T-helper 1 cell treated with Interleukin-12 subunit alpha and Interleukin-12 subunit beta and Interleukin-4 antibody, amounts not matched to agents 30 μg/mL and 1 μg/mL, for 36 hours (primary cell): Measurements from ENCODE around the gene GRIN2D.

ENCODE experiments used
- H3K27ac Mint-ChIP-seq: one replicate; pipeline ENCODE4 v1.8.0; 2021; ENCODE audit warnings: mild to moderate bottlenecking, mixed read lengths
- H3K27me3 Mint-ChIP-seq: one replicate; pipeline ENCODE4 v1.8.0; 2021; ENCODE audit warnings: low read depth, mixed read lengths
- H3K36me3 Mint-ChIP-seq: one replicate; pipeline ENCODE4 v1.8.0; 2021; ENCODE audit warnings: low read depth, mixed read lengths
- H3K4me1 Mint-ChIP-seq: one replicate; pipeline ENCODE4 v1.8.0; 2021; ENCODE audit warnings: low read depth, mixed read lengths
- H3K4me3 Mint-ChIP-seq: one replicate; pipeline ENCODE4 v1.8.0; 2021; ENCODE audit warnings: mild to moderate bottlenecking, moderate library complexity, mixed read lengths
- H3K9me3 Mint-ChIP-seq: one replicate; pipeline ENCODE4 v1.8.0; 2021; ENCODE audit warnings: mixed read lengths

GRIN2D gene

DNA sequence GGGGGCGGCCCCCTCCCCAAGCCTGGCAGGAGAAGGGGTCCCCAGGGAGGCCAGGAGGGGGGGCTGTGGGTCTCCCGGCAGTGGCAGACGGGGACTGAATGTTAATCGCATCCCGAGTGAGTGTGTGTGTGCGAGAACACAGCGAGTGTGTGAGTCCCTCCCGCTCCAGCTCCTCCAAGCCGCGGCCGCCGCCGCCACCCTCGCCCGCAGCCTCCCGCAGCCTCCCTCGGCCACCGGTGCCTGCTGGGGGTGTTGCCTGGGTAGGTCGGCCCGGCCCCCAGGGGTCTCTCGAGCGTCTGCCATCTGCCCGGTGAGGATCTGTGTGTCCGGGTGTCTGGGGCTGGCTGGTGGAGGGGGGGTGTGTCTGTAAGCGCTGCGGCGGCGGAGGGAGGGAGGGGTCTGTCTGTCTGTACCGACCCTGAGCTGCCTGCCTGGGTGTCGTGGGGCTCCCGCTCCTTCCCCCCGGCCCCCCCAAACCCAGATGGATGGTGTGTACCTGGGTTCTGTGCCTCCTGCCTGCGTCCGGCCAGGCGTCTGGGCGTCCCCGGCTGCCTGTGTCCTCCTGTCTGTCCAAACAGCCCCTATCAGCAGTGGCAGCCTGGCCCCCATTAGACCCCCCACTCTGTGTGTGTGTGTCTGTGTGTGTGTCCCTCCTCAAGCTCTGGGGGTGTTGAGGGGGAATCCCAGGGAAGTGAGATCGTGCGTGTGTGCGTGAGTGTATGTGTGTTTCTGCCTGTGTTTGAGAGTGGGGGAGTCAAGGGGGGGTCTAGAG is at the start of gene GRIN2D:
TSS of gene GRIN2D (plus strand) at position 110 of the 772 bp plus-strand sequence. CDS start 4,725 bp downstream, outside the sequence.
- no peaks in the 10 kb centered on the region for H3K9me3 Mint-ChIP-seq
- peaks cover 11% of the 10 kb centered on the region for H3K36me3 Mint-ChIP-seq
- no peak within 1 kb of the TSS for H3K27ac Mint-ChIP-seq
- H3K4me1 Mint-ChIP-seq = peaks cover 22% of the 10 kb centered on the region
- H3K27me3 Mint-ChIP-seq = peaks cover 57% of the 10 kb centered on the region
- peak within 1 kb of the TSS; percentile 48 for H3K4me3 Mint-ChIP-seq

DNA sequence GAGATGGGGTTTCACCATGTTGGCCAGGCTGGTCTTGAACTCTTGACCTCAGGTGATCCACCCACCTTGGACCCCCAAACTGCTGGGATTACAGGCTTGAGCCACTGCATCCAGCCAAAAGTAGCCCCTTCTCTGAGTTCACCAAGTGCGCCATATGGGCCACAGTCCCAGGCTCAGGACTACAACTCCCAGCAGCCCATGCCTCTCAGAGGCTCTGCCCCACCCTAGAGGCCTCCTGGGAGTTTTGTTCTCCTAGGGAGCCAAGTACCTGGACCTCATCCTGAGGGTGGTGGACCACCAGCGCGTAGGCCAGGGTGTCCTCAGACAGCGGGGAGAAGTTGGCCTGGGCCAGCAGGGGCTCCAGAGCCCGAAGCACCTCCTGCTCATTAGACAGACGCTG is 48.6 kb upstream of the GRIN2D start:
- Mint-ChIP-seq H3K27me3 (no peaks in the 10 kb centered on the region), H3K36me3 (peaks cover 3% of the 10 kb centered on the region), H3K4me3 (no peak overlapping the region), H3K27ac (no peak overlapping the region), H3K4me1 (no peaks in the 10 kb centered on the region), H3K9me3 (no peaks in the 10 kb centered on the region)

DNA sequence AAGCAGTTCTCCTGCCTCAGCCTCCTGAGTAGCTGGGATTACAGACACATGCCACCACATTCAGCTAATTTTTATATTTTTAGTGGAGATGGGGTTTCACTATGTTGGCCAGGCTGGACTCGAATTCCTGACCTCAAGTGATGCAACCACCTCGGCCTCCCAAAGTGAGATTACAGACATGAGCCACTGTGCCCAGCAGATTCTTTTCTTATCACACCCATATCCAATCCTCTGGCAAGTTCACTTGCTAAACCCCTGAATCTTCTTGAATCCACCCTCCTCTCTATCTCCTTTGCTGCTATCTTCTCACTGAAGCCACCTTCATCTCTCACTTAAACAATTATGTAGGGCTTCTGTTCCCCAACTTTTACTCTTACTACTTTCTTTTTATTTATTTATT is 47.3 kb upstream of the GRIN2D start:
- Mint-ChIP-seq H3K9me3 (no peaks in the 10 kb centered on the region), H3K36me3 (peaks cover 3% of the 10 kb centered on the region), H3K27me3 (no peaks in the 10 kb centered on the region), H3K27ac (no peak overlapping the region), H3K4me1 (no peaks in the 10 kb centered on the region), H3K4me3 (no peak overlapping the region)

DNA sequence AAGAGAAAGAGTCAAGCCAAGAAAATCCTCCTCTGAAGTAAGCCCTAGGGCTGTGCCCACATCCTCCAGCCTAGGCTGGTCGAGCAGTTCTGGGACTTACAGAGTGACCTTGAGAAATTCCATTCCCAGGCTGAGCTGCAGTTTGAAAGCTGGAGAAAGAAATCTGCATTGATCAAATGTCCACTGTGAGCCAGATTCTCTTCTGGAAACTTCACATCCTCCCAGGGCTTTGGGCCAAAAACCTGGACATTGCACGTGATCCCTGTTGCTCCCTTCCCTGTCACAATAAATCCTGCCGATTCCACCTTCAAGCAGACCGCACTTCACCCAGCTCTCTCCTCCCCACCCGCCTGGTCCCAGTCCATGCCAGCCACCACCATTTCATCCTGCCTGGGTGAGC is 45.4 kb upstream of the GRIN2D start:
- H3K4me1 Mint-ChIP-seq = no peaks in the 10 kb centered on the region
- no peak overlapping the region for H3K27ac Mint-ChIP-seq
- no peaks in the 10 kb centered on the region for H3K9me3 Mint-ChIP-seq
- no peaks in the 10 kb centered on the region for H3K36me3 Mint-ChIP-seq
- H3K27me3 Mint-ChIP-seq = no peaks in the 10 kb centered on the region
- no peak overlapping the region for H3K4me3 Mint-ChIP-seq

DNA sequence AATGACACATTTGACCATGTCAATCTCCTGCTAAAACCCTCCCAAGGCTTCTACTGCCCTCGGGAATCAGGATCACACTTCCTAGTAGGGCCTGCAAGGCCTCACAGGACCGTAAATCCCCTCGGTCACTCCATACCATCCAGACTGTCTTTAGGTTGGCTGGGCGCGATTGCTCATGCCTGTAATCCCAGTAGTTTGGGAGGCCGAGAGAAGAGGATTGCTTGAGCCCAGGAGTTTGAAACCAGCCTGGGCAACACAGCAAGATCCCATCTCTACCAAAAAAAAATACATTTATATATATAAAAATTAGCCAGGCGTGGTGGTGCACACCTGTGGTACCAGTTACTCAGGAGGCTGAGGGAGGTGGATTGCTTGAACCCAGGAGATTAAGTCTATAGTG is 44.7 kb upstream of the GRIN2D start:
- H3K27ac Mint-ChIP-seq = no peak overlapping the region
- no peaks in the 10 kb centered on the region for H3K9me3 Mint-ChIP-seq
- H3K36me3 Mint-ChIP-seq = no peaks in the 10 kb centered on the region
- H3K27me3 Mint-ChIP-seq = no peaks in the 10 kb centered on the region
- no peak overlapping the region for H3K4me3 Mint-ChIP-seq
- H3K4me1 Mint-ChIP-seq = no peaks in the 10 kb centered on the region

DNA sequence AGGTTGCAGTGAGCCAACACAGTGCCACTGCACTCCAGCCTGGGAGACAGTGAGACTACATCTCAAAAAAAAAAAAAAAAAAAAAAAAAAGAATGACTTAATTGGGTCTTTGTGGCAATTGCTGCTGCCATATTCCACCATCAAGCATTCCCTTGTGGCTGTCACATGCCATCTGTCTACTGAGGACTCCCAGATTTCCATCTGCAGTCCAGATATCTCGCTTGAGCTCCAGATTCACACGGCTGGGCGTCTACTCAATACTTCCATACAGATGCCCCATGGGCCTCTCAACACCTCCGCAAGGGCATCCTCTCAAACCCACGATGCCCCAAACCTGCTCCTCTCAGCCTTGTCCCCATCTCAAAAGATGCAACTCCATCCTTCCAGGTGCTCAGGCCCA is 42.6 kb upstream of the GRIN2D start:
- Mint-ChIP-seq H3K4me1 (no peaks in the 10 kb centered on the region), H3K36me3 (no peaks in the 10 kb centered on the region), H3K9me3 (no peaks in the 10 kb centered on the region), H3K4me3 (no peak overlapping the region), H3K27me3 (no peaks in the 10 kb centered on the region), H3K27ac (no peak overlapping the region)

DNA sequence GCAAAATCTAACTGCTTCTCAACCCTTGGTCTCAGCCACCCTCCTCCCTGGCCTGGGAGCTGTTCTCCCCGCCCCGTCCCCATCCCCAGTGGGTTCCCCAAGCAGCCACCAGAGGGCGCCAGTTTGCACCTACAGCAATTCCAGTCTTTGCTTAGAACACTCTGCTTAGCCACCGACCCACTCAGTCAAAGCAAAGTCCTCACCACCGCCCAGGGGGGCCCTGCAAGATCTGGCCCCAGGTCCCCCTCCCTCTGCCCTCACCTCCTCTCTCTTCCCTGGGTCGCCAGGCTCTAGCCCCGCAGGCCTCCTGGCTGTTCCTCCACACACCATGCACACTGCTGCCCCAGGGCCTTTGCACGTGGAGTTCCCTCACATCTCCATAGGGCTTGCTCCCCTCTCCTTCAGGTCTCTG is 42.1 kb upstream of the GRIN2D start:
- no peaks in the 10 kb centered on the region for H3K36me3 Mint-ChIP-seq
- no peaks in the 10 kb centered on the region for H3K4me1 Mint-ChIP-seq
- H3K27ac Mint-ChIP-seq = no peak overlapping the region
- no peaks in the 10 kb centered on the region for H3K9me3 Mint-ChIP-seq
- no peak overlapping the region for H3K4me3 Mint-ChIP-seq
- no peaks in the 10 kb centered on the region for H3K27me3 Mint-ChIP-seq

DNA sequence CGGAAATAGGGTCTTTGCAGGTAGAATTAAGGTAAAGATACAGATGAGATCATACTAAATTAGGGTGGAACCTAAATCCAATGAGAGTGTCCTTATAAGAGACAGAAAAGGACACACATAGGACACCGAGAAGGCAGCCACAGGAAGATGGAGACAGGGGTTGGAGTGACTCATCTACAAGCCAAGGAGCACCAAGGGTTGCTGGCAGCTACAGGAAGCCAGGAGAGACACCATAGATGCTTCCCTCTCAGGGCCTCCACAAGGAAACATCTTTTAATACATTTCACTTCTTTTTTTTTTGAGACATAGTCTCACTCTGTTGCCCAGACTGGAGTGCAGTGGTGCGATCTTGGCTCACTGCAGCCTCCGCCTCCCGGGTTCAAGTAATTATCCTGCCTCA is 39.8 kb upstream of the GRIN2D start:
- no peaks in the 10 kb centered on the region for H3K9me3 Mint-ChIP-seq
- no peak overlapping the region for H3K27ac Mint-ChIP-seq
- H3K4me3 Mint-ChIP-seq = no peak overlapping the region
- no peaks in the 10 kb centered on the region for H3K4me1 Mint-ChIP-seq
- H3K36me3 Mint-ChIP-seq = no peaks in the 10 kb centered on the region
- no peaks in the 10 kb centered on the region for H3K27me3 Mint-ChIP-seq

DNA sequence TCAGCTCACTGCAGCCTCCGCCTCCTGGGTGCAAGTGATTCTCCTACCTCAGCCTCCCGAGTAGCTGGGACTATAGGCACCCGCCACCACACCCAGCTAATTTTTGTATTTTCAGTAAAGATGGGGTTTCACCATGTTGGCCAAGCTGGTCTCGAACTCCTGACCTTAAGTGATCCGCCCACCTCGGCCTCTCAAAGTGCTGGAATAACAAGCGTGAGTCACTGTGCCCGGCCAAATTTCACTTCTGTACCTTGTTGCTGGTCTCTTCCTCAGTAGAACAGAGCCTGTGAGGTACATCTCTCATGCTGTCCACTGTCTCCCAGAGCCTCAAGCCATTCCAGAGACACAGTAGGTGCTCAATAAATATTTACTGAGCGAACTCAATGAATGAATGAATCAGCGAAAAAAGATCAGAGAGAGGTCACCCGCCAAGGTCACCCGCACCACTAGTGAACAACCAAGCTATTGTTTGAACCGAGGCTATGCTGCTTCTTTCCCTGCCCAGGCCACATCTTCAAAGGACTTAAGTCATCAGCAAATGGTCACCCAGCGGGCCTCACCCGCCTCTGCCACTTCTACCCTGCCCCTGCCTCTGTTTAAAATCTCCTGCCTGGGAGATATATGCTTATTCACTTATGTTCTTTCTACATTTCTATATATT is 39.0 kb upstream of the GRIN2D start:
- H3K4me1 Mint-ChIP-seq = no peaks in the 10 kb centered on the region
- no peak overlapping the region for H3K27ac Mint-ChIP-seq
- no peak overlapping the region for H3K4me3 Mint-ChIP-seq
- no peaks in the 10 kb centered on the region for H3K27me3 Mint-ChIP-seq
- no peaks in the 10 kb centered on the region for H3K9me3 Mint-ChIP-seq
- no peaks in the 10 kb centered on the region for H3K36me3 Mint-ChIP-seq

DNA sequence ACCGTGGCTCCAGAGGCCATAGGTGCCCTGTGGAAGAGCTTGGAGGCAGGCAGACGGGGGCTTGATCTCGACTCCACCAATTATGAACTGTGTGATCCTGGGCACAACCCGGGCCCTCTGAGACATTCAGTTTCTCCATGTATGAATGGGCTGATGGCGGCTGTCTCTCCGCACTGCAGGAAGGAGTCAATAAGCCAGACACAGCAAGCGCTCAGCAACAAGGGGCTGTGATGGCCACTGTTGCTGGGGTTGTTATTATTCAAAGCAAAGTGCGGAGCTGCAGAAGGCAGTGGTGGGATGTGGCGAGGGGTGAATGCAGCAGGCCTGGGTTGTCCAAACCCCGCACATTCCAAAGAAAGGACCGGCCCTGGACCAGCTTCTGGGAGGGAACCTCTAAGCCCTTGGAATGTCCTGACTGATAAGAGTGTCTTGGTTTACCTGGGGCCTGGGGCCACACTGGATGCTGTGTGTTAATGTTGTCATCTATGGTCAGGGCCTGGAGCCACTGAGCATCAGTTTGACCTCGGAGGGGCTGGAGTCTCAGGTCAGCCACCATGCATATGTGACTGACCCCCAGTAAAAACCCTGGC is 38.0 kb upstream of the GRIN2D start:
- no peaks in the 10 kb centered on the region for H3K4me1 Mint-ChIP-seq
- H3K4me3 Mint-ChIP-seq = no peak overlapping the region
- H3K27ac Mint-ChIP-seq = no peak overlapping the region
- no peaks in the 10 kb centered on the region for H3K9me3 Mint-ChIP-seq
- H3K27me3 Mint-ChIP-seq = no peaks in the 10 kb centered on the region
- peaks cover 2% of the 10 kb centered on the region for H3K36me3 Mint-ChIP-seq

DNA sequence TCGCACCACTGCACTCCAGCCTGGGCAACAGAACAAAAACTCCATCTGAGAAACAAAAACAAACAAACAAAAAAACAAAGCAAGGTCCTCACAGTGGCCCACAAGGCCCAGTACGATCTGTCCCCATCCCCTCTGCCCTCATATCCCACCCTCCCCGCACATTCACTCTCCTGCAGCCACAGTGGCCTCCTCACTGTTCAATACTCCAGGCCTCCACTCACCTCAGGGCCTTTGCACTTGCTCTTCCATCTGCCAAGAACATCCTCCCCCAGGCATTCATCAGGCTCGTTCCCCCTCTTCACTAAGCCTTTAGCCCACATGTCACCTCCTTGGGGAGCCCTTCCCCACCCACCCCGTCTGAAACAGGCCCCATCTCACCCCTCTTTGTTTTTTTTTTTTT is 34.3 kb upstream of the GRIN2D start:
- H3K36me3 Mint-ChIP-seq = peaks cover 2% of the 10 kb centered on the region
- peaks cover 13% of the 10 kb centered on the region for H3K4me1 Mint-ChIP-seq
- H3K9me3 Mint-ChIP-seq = no peaks in the 10 kb centered on the region
- no peak overlapping the region for H3K27ac Mint-ChIP-seq
- no peak overlapping the region for H3K4me3 Mint-ChIP-seq
- H3K27me3 Mint-ChIP-seq = peaks cover 4% of the 10 kb centered on the region

DNA sequence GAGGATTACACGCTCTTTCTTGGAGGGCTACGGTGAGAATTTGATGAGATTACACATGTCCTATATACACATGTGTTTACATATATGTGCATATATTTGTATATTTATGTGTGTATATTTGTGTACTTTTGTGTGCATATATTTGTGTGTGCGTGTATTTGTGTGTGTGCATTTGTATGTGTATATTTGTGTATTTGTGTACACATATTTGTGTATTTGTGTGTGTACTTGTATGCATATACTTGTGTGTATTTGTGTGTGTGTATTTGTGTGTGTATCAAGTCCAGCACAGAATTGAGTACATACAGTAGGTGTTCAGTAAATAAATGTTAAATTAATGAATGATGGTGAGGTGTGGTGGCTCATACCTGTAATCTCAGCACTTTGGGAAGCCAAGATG is 31.6 kb upstream of the GRIN2D start:
- peaks cover 20% of the 10 kb centered on the region for H3K4me1 Mint-ChIP-seq
- peaks cover 4% of the 10 kb centered on the region for H3K27me3 Mint-ChIP-seq
- H3K9me3 Mint-ChIP-seq = no peaks in the 10 kb centered on the region
- H3K36me3 Mint-ChIP-seq = peaks cover 2% of the 10 kb centered on the region
- no peak overlapping the region for H3K4me3 Mint-ChIP-seq
- no peak overlapping the region for H3K27ac Mint-ChIP-seq

DNA sequence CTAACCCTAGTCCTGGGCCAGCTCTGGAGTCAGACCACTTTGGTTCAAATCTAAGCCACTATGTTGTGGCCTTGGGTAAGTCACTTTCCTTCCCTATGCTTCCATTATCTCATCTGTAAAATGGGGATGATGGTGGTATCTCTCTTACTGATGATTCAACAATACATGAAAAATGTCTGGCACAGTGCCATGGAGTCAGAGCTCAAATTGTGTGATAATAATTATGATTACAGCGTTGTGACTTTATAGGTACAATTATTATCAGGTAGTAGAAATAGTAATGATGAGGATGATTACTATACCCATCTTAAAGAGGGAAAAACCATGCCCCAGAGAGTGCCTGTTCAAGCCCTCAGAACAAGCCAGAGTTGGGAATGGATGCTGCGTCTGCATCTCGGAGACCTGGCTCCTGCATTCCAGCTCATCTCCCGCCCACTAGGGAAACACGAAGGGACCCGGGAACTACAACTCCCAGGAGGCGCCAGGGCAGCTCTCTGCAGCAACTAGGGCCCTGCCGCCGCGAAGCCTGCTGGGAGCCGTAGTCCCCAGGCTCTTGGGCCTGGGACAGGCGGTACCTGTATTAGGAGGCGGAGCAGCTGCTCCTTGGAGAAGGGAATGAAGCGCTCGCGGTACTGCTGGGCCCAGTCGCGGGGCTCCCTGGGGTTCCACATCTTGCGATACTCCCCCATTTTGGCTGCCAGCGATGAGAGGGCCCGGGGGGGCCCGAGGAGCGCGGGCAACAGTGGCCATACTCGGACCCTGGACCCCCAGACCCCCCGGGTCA is 30.6 kb upstream of the GRIN2D start:
- H3K4me1 Mint-ChIP-seq = peaks cover 20% of the 10 kb centered on the region
- no peaks in the 10 kb centered on the region for H3K9me3 Mint-ChIP-seq
- H3K27me3 Mint-ChIP-seq = peaks cover 4% of the 10 kb centered on the region
- peak overlapping the region; percentile 79 for H3K4me3 Mint-ChIP-seq
- peaks cover 2% of the 10 kb centered on the region for H3K36me3 Mint-ChIP-seq
- peak overlapping the region; percentile 92 for H3K27ac Mint-ChIP-seq

DNA sequence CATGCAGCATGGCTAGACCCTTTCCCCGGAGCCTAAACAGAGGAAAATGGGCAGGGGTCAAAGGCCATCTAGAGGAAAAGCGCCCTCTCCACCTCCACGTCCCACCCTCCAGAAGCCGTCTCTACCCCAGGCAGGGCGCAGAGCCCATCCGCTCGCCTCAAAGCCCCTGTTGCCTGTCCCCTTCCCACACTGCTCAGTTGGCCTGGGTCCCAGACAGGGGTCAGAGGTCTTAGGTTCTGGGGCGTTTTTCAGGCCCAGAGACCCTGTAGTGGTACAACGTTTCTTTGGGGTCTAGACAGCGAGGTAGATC is 30.0 kb upstream of the GRIN2D start:
- H3K9me3 Mint-ChIP-seq = no peaks in the 10 kb centered on the region
- peaks cover 4% of the 10 kb centered on the region for H3K27me3 Mint-ChIP-seq
- H3K27ac Mint-ChIP-seq = peak overlapping the region; percentile 92
- peak overlapping the region; percentile 79 for H3K4me3 Mint-ChIP-seq
- H3K4me1 Mint-ChIP-seq = peaks cover 20% of the 10 kb centered on the region
- peaks cover 2% of the 10 kb centered on the region for H3K36me3 Mint-ChIP-seq
